ENCODE results near the gene CDK5. TPM values are rescaled to one million over a fixed set of nuclear protein-coding genes. Genes with fewer than 3 reads are reported as not detected.

Gene CDK5
- total RNA-seq, 1 experiment from 2014 or later = 12.2 TPM

- Mint-ChIP-seq H3K9me3 (ENCODE audit: unreplicated experiment) (no peaks in the 10 kb centered on the region), H3K27me3 (ENCODE audit: insufficient read depth, unreplicated experiment) (no peaks in the 10 kb centered on the region), H3K27ac (ENCODE audit: low read depth, unreplicated experiment) (no peak overlapping the region), H3K4me3 (ENCODE audit: unreplicated experiment) (peak overlapping the region; percentile 77), H3K36me3 (ENCODE audit: insufficient read depth, unreplicated experiment) (peaks cover 20% of the 10 kb centered on the region), H3K4me1 (ENCODE audit: insufficient read depth, unreplicated experiment) (peaks cover 42% of the 10 kb centered on the region)
- TF ChIP-seq CTCF (IDR thresholded peaks at IDR 0.05; ENCODE audit: unreplicated experiment) = no peak
- BruUV-seq (replicated peaks) = no TSS peak
- ChIA-PET CTCF (interaction anchor here (15.0 kb wide), 1 partner anchor 23 kb away, joined by 315 read pairs; no protein-coding TSS in a partner anchor), POLR2A (interaction anchor here (1.8 to 10.0 kb wide), 4 partner anchors 24 to 58 kb away, joined by 9 to 151 read pairs (median 71); partner anchors contain the start of genes ABCB8, CDK5 and SLC4A2)
- intact Hi-C loops (cut with micrococcal nuclease) = loop anchor here (1.0 kb wide), 1 partner anchor 29 kb away; no protein-coding TSS in a partner anchor
- DNase-seq (ENCODE audit: unreplicated experiment) = peak; percentile 45
Observed at GRCh38 chr7:151086802-151087244, 29.1 kb upstream of the CDK5 start.

GRCh38 chr7:151085691-151086620 is 28.3 kb upstream of the CDK5 start, which contains the start of gene AGAP3:
TSS of gene AGAP3 (plus strand) at chr7:151086475. CDS start at chr7:151086742, 267 bp downstream.
- ChIA-PET POLR2A (interaction anchor here (0.6 to 10.0 kb wide), 7 partner anchors 12 to 1960 kb away, joined by 3 to 151 read pairs (median 4); partner anchors contain the start of genes ABCB8, CDK5, SLC4A2 and ZNF425), CTCF (interaction anchor here (0.6 to 15.0 kb wide), 6 partner anchors 8 to 1995 kb away, joined by 3 to 315 read pairs (median 6); partner anchors contain the start of gene SLC4A2)
- Mint-ChIP-seq H3K27ac (ENCODE audit: low read depth, unreplicated experiment) (peak within 1 kb of the TSS; percentile 44), H3K27me3 (ENCODE audit: insufficient read depth, unreplicated experiment) (no peaks in the 10 kb centered on the region), H3K9me3 (ENCODE audit: unreplicated experiment) (no peaks in the 10 kb centered on the region), H3K4me1 (ENCODE audit: insufficient read depth, unreplicated experiment) (peaks cover 34% of the 10 kb centered on the region), H3K36me3 (ENCODE audit: insufficient read depth, unreplicated experiment) (peaks cover 15% of the 10 kb centered on the region), H3K4me3 (ENCODE audit: unreplicated experiment) (peak within 1 kb of the TSS; percentile 77)
- no peak for TF ChIP-seq CTCF (IDR thresholded peaks at IDR 0.05; ENCODE audit: unreplicated experiment)
- intact Hi-C loops (cut with micrococcal nuclease) = no loop called here
- peak; percentile 73 for DNase-seq (ENCODE audit: unreplicated experiment)
- BruUV-seq (replicated peaks) = no TSS peak

GRCh38 chr7:151085329-151085690 is 27.6 kb upstream of the CDK5 start:
- Mint-ChIP-seq H3K9me3 (ENCODE audit: unreplicated experiment) (no peaks in the 10 kb centered on the region), H3K27me3 (ENCODE audit: insufficient read depth, unreplicated experiment) (no peaks in the 10 kb centered on the region), H3K4me1 (ENCODE audit: insufficient read depth, unreplicated experiment) (peaks cover 34% of the 10 kb centered on the region), H3K36me3 (ENCODE audit: insufficient read depth, unreplicated experiment) (peaks cover 15% of the 10 kb centered on the region), H3K27ac (ENCODE audit: low read depth, unreplicated experiment) (peak overlapping the region; percentile 44), H3K4me3 (ENCODE audit: unreplicated experiment) (peak overlapping the region; percentile 77)
- intact Hi-C loops (cut with micrococcal nuclease) = no loop called here
- no peak for TF ChIP-seq CTCF (IDR thresholded peaks at IDR 0.05; ENCODE audit: unreplicated experiment)
- ChIA-PET CTCF (interaction anchor here (0.5 to 15.0 kb wide), 6 partner anchors 9 to 1994 kb away, joined by 3 to 315 read pairs (median 5); partner anchors contain the start of gene SLC4A2), POLR2A (interaction anchor here (0.6 to 10.0 kb wide), 6 partner anchors 12 to 1960 kb away, joined by 3 to 151 read pairs (median 9); partner anchors contain the start of genes ABCB8, CDK5, SLC4A2 and ZNF425)
- no TSS peak for BruUV-seq (replicated peaks)
- no peak for DNase-seq (ENCODE audit: unreplicated experiment)

- peaks cover 15% of the 10 kb centered on the region for H3K36me3 Mint-ChIP-seq (ENCODE audit: insufficient read depth, unreplicated experiment)
- peaks cover 32% of the 10 kb centered on the region for H3K4me1 Mint-ChIP-seq (ENCODE audit: insufficient read depth, unreplicated experiment)
- H3K9me3 Mint-ChIP-seq (ENCODE audit: unreplicated experiment) = no peaks in the 10 kb centered on the region
- intact Hi-C loops (cut with micrococcal nuclease) = no loop called here
- ChIA-PET POLR2A (interaction anchor here (0.7 to 10.0 kb wide), 6 partner anchors 11 to 143 kb away, joined by 3 to 151 read pairs (median 4); partner anchors contain the start of genes ABCB8, CDK5 and SLC4A2), CTCF (interaction anchor here (0.6 to 15.0 kb wide), 4 partner anchors 11 to 1336 kb away, joined by 3 to 315 read pairs (median 5); no protein-coding TSS in a partner anchor)
- DNase-seq (ENCODE audit: unreplicated experiment) = no peak
- H3K27me3 Mint-ChIP-seq (ENCODE audit: insufficient read depth, unreplicated experiment) = no peaks in the 10 kb centered on the region
- H3K27ac Mint-ChIP-seq (ENCODE audit: low read depth, unreplicated experiment) = no peak overlapping the region
- peak overlapping the region; percentile 91 for H3K4me3 Mint-ChIP-seq (ENCODE audit: unreplicated experiment)
- no TSS peak for BruUV-seq (replicated peaks)
- no peak for TF ChIP-seq CTCF (IDR thresholded peaks at IDR 0.05; ENCODE audit: unreplicated experiment)
Observed at GRCh38 chr7:151083824-151084160, 26.1 kb upstream of the CDK5 start.

Measured in MCF 10A (cell line).